GM15510 (cell line): ENCODE measurements around the gene NOS2.

Experiments used
- POLR2A ChIP-seq: IDR thresholded peaks from 3 replicates; pipeline ENCODE4 v1.6.1; 2011; ENCODE audit warnings: borderline replicate concordance; ENCODE audit not compliant: insufficient read length; ENCODE audit errors: extremely low read depth

The NOS2 gene

GRCh38 chr17:27800522-27800921 lies at the start of gene NOS2:
TSS of gene NOS2 (minus strand) at chr17:27800529. CDS start at chr17:27798809, 1,720 bp downstream.
- no peak for TF ChIP-seq POLR2A

GRCh38 chr17:27849474-27850185 lies 49.3 kb upstream of the NOS2 start:
- TF ChIP-seq POLR2A: no peak

DNA sequence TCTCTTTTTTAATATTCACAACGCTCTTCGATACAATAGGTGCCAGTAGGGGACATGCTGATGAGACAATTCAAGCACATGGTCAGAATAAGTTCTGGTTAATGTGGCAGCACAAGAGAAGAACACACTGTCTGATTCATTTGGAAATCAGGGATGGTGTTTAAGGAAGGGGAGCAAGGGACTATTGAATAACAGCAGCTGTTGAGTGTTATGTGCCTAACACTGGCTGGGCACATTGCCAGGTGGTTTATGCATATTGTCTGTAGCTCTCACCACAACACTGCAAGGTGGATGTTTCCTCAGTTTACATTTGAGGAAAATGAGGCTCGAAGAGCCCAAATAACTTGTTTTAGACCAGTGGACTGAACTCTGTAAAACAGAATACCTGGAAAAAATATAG lies 48.6 kb upstream of the NOS2 start:
- no peak for TF ChIP-seq POLR2A

DNA sequence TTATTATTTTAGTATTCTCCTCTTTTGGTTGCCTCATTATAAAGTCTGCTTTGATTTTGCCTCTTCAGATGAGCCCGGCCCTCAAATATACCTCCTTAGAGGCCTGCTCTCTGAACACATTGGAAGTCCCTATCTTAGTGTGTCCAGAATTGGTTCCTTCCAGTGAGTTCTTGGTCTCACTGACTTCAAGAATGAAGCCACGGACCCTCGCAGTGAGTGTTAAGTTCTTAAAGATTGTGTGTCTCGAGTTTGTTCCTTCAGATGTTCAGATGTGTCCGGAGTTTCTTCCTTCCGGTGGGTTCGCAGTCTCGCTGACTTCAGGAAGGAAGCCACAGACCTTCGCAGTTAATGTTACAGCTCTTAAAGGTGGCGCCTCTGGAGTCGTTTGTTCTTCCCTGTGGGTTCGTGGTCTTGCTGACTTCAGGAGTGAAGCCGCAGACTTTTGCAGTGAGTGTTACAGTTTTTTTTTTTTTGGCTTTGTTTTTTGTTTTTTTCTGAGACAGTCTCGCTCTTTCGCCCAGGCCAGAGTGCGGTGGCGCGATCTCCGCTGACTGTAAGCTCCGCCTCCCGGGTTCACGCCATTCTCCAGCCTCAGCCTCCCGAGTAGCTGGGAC lies 45.8 kb upstream of the NOS2 start:
- no peak for TF ChIP-seq POLR2A

DNA sequence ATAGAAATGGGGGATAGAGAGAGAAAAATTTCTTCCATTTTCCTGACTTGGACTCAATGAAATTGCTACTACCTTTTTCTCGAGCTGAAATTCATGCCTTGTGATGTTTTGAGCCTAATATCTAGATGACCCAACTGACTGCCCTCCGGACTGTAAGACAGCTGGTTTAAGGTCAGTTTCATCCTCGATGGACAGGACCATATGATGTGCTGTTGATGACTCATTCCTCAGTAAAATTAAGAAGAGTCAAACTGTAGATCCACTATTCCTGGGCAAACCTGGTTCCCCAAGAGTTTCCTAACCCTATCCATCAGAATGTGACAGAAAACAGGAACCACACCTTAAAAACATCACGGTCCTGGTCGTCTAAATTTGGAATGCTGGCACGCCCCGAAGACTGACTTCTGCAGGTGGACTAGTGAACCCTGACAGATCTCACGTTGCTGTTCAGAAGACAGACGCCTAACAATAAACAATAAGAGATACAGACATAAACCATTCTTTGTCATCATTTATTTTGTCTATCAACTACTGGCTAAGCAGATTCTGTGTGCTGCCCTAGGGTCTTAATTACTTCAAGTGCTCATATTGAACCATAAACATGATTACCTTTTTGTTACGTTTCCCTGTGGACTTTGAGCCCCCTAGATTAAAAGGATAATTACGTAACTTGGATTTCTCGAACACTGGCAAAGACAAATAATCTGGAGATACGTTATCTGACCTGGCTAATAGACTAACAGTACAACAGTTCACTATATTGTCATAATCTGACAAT lies 45.1 kb upstream of the NOS2 start:
- no peak for TF ChIP-seq POLR2A

- TF ChIP-seq POLR2A: no peak
Observed at GRCh38 chr17:27840688-27841087, 40.4 kb upstream of the NOS2 start.

GRCh38 chr17:27836651-27837050 lies 36.3 kb upstream of the NOS2 start:
- TF ChIP-seq POLR2A: no peak

DNA sequence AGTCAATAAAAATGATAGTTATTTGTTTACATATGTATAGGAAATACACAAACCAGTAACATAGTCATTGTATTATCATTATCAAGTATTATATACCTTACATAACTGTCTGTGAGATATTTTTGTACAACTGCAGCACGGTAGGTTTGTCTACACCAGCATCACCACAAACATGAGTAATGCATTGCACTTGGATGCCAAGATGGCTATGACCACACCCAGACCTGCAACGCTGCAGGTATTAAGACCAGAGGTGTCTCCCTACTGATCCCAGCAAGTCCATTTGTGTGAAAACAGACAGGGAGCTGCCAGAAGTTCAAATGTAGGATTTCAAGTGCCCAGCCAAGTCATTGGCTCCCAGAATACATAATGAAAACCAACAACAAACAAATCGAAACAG lies 34.2 kb upstream of the NOS2 start:
- no peak for TF ChIP-seq POLR2A

DNA sequence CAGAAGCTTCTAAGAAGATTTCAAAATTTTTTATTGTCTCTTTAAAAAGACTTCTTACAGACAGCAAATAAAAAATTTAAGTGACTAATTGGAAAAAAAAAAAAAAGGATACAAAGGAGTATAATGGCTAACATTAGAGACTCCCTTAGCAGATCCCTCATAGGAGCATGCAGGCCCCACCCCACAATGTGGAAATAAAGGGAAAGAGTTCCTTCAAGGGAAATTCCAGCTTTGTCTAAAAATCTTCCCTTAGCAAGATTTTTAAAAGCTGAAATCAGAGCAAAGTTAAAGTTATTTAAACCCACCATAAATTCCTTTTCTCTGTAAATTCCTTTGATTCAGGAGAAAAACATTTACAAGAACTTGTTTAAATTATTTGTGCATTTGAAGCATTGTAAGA lies 32.5 kb upstream of the NOS2 start:
- no peak for TF ChIP-seq POLR2A

- TF ChIP-seq POLR2A: no peak
Observed at GRCh38 chr17:27825459-27825858, 25.1 kb upstream of the NOS2 start.

DNA sequence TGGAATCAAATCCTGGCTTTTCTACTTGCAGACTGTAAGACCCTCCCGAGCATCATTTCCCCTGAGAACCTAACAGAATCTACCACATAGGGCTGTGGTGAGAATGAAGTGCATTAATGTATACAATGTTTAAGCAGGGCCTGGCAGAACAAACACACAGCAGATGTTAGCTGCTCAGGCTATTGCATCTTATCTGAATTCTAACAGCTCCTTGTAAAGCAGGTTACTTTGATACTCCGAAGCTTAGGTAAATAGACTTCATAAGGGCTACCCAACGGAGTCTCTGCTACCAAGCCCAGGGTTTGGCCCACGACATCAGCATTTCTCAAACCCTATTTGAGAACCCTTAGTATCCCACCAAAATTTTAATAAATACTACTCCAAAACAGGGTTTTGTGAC lies 24.4 kb upstream of the NOS2 start:
- no peak for TF ChIP-seq POLR2A

DNA sequence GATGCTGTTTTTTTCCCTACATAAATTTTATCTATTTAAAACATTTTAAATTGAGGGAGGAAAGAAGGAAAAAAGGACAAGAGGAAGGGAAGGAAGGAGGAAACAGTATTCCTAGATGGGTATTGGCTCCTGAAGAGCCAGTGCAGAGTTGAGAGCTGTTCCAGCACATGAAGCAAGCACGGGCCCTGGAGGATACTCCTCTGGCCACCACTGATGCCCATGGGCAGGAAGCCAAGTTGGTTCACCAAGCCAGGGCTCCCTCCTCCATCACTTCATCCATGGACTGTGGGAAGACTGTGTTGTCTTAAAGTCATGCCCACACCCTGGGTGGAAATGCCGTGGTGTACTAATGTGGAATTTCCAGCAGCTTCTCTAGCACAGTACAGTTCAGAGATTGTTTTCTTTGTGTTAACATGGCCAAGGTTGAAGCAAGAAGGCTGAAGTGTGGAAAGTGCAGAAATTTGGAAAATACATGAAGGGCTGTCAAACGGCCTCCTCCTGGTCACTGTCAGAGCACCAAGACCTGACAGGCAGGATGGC lies 23.9 kb upstream of the NOS2 start:
- no peak for TF ChIP-seq POLR2A

DNA sequence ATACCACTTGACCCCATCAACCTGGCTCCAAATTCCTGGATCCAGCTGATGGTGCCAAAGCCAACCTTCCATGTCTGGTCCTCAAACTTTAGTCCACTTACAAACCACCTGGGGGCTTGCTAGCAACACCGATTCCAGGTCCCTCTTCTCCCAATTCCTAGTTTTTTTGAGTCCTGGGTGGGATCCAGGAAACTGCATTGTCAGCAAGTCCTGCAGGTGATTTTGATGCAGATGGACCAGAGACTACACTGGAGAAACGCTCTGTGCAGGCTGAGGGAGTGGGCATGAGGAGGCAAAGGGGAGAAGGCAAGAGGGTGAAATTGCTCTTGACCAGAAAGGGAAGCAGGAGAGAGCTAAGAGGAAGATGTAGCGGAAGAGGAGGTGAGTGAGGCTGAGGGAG lies 21.0 kb upstream of the NOS2 start:
- TF ChIP-seq POLR2A: no peak

DNA sequence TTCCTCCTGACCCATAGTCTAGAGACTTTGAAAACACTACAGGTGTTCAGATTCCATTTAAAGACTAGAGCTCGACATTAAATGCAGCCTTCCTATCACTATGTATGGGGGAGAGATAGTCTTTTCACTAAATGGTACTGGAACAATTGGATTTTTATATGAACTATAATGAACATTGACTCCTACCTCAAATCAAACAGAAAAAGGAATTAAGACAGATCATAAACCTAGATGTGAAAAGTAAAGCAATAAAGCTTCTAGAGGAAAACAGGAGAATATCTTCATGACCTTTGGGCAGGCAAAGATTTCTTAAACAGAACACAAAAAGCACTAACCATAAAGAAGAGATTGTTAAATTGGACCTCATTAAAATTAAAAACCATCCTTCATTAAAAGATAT lies 18.8 kb upstream of the NOS2 start:
- no peak for TF ChIP-seq POLR2A

DNA sequence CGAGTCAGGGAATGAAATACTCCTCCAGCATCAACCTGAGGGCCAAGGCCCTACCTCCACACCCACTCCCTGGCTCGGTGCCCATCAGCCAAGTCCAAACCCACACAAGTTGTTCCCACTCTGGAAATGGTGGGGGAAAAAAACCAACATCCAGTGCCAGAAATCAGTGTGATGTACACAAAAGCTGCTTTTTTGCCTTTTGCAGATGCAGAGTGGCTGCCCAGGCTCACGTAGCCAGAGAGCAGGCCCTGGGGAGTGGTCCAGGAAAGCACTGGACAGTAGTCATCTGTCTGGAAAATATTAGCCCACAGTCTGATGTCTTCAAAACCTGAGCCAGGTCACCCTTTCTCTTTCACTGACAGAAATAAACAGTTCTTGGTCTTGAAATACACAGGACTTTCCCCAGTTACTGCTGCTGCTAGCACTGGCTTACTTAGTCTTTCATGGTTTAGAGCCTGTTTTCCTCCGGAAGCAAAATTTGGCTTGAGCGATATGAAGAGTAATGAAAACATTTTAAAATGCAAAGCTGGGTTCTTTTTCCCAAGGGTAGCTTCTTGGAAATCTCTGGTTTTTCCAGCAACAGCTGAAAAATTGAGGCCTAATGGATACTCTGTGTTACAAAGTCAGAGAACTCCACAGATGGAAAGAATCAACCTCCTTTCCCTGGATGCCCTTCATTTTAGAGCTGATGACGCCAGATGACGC lies 18.2 kb upstream of the NOS2 start:
- no peak for TF ChIP-seq POLR2A
